PC-3 (cell line): ENCODE data around the gene MKRN2. TPM values are rescaled to one million over a fixed set of nuclear protein-coding genes. Genes with fewer than 3 reads are reported as not detected.

Experiments used
- ATAC-seq: fragments of 200-7000 bp; cut with Tn5 transposase; 2 replicates; pipeline ENCODE4 v1.9.1; 2020; ENCODE audit warnings: mild to moderate bottlenecking, moderate library complexity
- BruUV-seq: library from RNA; stranded (reverse); fragments of 400-500 nt; replicated peaks from 2 replicates; lab custom pipeline; 2021; lab: Mats Ljungman, UMichigan
- CTCF ChIA-PET: fragments of 300-600 bp; sonication (Branson Sonifier 250); formaldehyde crosslinking; loops from one replicate; lab custom pipeline; 2022; ENCODE audit warnings: antibody characterized with exemption; lab: Charles Lee
- POLR2A ChIA-PET: fragments of 300-600 bp; sonication (Branson Sonifier 250); formaldehyde crosslinking; loops from one replicate; lab custom pipeline; 2022; ENCODE audit warnings: antibody characterized with exemption; ENCODE audit not compliant: unreplicated experiment; lab: Charles Lee
- DNase-seq: peaks from one replicate; pipeline ENCODE4 v3.0.0-alpha.2; 2015
- H2AFZ ChIP-seq: fragments of 300-600 bp; sonication (generic); 2 replicates; pipeline ENCODE4 v1.6.0; 2016; ENCODE audit warnings: antibody characterized with exemption, low read length
- H3F3A ChIP-seq: fragments of 300-600 bp; sonication (generic); one replicate; pipeline ENCODE4 v1.6.0; 2017; ENCODE audit warnings: antibody characterized with exemption, low read length, control low read depth, mild to moderate bottlenecking; ENCODE audit not compliant: unreplicated experiment
- H3K27ac ChIP-seq: fragments of 300-600 bp; sonication (generic); 2 replicates; pipeline ENCODE4 v1.5.1; 2016; ENCODE audit warnings: mild to moderate bottlenecking, low read length
- H3K27me3 ChIP-seq: fragments of 300-600 bp; sonication (generic); 2 replicates; pipeline ENCODE4 v1.6.1; 2016; ENCODE audit warnings: low read length, mixed read lengths
- H3K36me3 ChIP-seq: fragments of 300-600 bp; sonication (generic); 2 replicates; pipeline ENCODE4 v1.6.1; 2016; ENCODE audit warnings: low read depth, mixed run types, low read length, mixed read lengths
- H3K4me1 ChIP-seq: fragments of 300-600 bp; sonication (generic); 2 replicates; pipeline ENCODE4 v1.5.1; 2016; ENCODE audit warnings: low read length; ENCODE audit not compliant: insufficient read depth
- H3K4me2 ChIP-seq: fragments of 300-600 bp; sonication (generic); 2 replicates; pipeline ENCODE4 v1.6.0; 2016; ENCODE audit warnings: low read length
- H3K4me3 ChIP-seq: fragments of 300-600 bp; sonication (generic); 2 replicates; pipeline ENCODE4 v1.5.1; 2016; ENCODE audit warnings: mild to moderate bottlenecking, low read length, mixed read lengths
- H3K79me2 ChIP-seq: fragments of 300-600 bp; sonication (generic); 2 replicates; pipeline ENCODE4 v1.6.1; 2017; ENCODE audit warnings: low read length, mixed read lengths
- H3K9ac ChIP-seq: fragments of 300-600 bp; sonication (generic); 2 replicates; pipeline ENCODE4 v1.6.0; 2016; ENCODE audit warnings: mild to moderate bottlenecking, low read length
- H3K9me2 ChIP-seq: fragments of 300-600 bp; sonication (generic); replicated peaks from 2 replicates; pipeline ENCODE4 v1.6.1; 2016; ENCODE audit warnings: mixed run types, low read length, mixed read lengths
- H3K9me3 ChIP-seq: fragments of 300-600 bp; sonication (generic); 2 replicates; pipeline ENCODE4 v1.6.1; 2016; ENCODE audit warnings: low read length, mixed read lengths
- H4K20me1 ChIP-seq: fragments of 300-600 bp; sonication (generic); 2 replicates; pipeline ENCODE4 v1.6.1; 2016; ENCODE audit warnings: low read length, mixed read lengths
- EZH2 ChIP-seq: fragments of 300-600 bp; sonication (generic); IDR thresholded peaks from one replicate; pipeline ENCODE4 v1.6.1; 2017; ENCODE audit warnings: antibody characterized with exemption, mild to moderate bottlenecking, low read length; ENCODE audit not compliant: unreplicated experiment
- EZH2phosphoT487 ChIP-seq: fragments of 300-600 bp; sonication (generic); IDR thresholded peaks from 2 replicates; pipeline ENCODE4 v1.6.1; 2018; ENCODE audit warnings: mild to moderate bottlenecking, antibody characterized with exemption, low read length, borderline replicate concordance
- intact Hi-C: fragments of 100-400 bp; cut with micrococcal nuclease; formaldehyde crosslinking; loops from 2 replicates; pipeline ENCODE4 v1.9.0; 2023
- total RNA-seq: library from RNA; depleted of rRNA; stranded (reverse); fragments of >200 nt; gene quantifications from 2 replicates; pipeline ENCODE4 v1.2.3, GENCODE V29; 2014
- TF ChIP-seq, protein P1 (sequence below): fragments of 300-600 bp; sonication (generic); conservative IDR thresholded peaks from 2 replicates; pipeline ENCODE4 v1.5.1; 2017; ENCODE audit warnings: antibody characterized with exemption, low read depth, mild to moderate bottlenecking, low read length

Gene MKRN2
- total RNA-seq, 1 experiment from 2014 or later: 45.8 TPM

DNA sequence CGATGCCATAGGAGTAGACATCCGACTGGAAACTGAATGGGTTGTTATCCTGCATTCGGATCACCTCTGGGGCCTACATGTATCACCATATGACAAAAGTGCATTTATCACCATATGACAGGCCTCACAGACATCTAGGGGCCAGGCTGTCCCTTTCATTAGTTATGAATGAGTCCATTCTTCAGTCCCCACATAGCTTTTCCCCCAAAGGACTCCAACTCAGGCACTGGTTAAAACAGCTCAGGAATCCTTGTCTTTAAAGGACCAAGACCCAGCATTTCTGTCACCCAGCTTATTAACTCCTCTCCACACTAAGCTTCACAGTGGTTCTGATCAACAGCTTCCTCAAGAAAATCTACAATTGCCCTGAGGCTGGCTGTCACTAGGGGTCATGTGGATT lies 28.3 kb downstream of the MKRN2 start:
- Histone ChIP-seq H3K4me1 (0 out of 2 replicates have a peak, but pooled peaks cover 6% of the 10 kb centered on the region), H3K27me3 (no peaks in the 10 kb centered on the region), H4K20me1 (0 out of 2 replicates have a peak, but pooled peaks cover 6% of the 10 kb centered on the region), H3F3A (peaks cover 5% of the 10 kb centered on the region), H3K9ac (no peak overlapping the region), H3K9me2 (no peaks in the 10 kb centered on the region), H3K9me3 (no peaks in the 10 kb centered on the region), H3K4me2 (no peak overlapping the region), H3K27ac (no peak overlapping the region), H3K79me2 (no peaks in the 10 kb centered on the region), H3K36me3 (peaks cover 70% of the 10 kb centered on the region), H3K4me3 (no peak overlapping the region), H2AFZ (no peak overlapping the region)
- TF ChIP-seq EZH2phosphoT487 (no peak), EZH2 (no peak)
- TF ChIP-seq, protein P1, sequence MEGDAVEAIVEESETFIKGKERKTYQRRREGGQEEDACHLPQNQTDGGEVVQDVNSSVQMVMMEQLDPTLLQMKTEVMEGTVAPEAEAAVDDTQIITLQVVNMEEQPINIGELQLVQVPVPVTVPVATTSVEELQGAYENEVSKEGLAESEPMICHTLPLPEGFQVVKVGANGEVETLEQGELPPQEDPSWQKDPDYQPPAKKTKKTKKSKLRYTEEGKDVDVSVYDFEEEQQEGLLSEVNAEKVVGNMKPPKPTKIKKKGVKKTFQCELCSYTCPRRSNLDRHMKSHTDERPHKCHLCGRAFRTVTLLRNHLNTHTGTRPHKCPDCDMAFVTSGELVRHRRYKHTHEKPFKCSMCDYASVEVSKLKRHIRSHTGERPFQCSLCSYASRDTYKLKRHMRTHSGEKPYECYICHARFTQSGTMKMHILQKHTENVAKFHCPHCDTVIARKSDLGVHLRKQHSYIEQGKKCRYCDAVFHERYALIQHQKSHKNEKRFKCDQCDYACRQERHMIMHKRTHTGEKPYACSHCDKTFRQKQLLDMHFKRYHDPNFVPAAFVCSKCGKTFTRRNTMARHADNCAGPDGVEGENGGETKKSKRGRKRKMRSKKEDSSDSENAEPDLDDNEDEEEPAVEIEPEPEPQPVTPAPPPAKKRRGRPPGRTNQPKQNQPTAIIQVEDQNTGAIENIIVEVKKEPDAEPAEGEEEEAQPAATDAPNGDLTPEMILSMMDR: no peak
- no TSS peak for BruUV-seq
- ChIA-PET CTCF (no interaction called here), POLR2A (no interaction called here)
- ATAC-seq: no peak
- intact Hi-C loops: no loop called here
- DNase-seq: no peak

GRCh38 chr3:12585970-12586369 lies 29.1 kb downstream of the MKRN2 start:
- H3K4me2 ChIP-seq: no peak overlapping the region
- no TSS peak for BruUV-seq
- H3K4me3 ChIP-seq: no peak overlapping the region
- H3K4me1 ChIP-seq: 0 out of 2 replicates have a peak, but pooled peaks cover 6% of the 10 kb centered on the region
- H3K27ac ChIP-seq: no peak overlapping the region
- no peaks in the 10 kb centered on the region for H3K9me3 ChIP-seq
- H3K79me2 ChIP-seq: no peaks in the 10 kb centered on the region
- CTCF ChIA-PET: no interaction called here
- ATAC-seq: no peak
- intact Hi-C loops: no loop called here
- POLR2A ChIA-PET: no interaction called here
- no peak for DNase-seq
- no peaks in the 10 kb centered on the region for H3K27me3 ChIP-seq
- H4K20me1 ChIP-seq: 0 out of 2 replicates have a peak, but pooled peaks cover 6% of the 10 kb centered on the region
- peaks cover 5% of the 10 kb centered on the region for H3F3A ChIP-seq
- peaks cover 76% of the 10 kb centered on the region for H3K36me3 ChIP-seq
- TF ChIP-seq, protein P1: no peak
- TF ChIP-seq EZH2: no peak
- no peak for TF ChIP-seq EZH2phosphoT487
- no peak overlapping the region for H3K9ac ChIP-seq
- no peaks in the 10 kb centered on the region for H3K9me2 ChIP-seq
- no peak overlapping the region for H2AFZ ChIP-seq

DNA sequence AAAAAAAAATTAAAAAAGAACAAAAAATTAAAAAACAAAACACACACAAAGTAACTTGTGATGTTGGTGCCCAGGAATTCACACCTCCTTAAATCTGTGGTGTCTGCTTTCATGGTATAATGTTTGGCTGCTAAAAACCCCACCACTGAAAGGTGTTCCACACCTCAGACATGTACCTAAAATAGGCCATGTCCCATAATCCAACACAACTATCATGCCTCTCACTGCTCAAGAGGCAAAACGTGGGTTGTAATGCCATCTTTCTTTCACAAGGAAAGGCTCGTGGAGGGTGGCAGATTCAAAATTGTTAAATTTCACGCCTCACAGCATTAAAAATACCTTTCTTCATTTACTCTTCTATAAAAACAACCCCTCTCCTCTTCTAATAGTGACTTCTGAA lies 29.5 kb downstream of the MKRN2 start:
- 0 out of 2 replicates have a peak, but pooled peaks cover 6% of the 10 kb centered on the region for H3K4me1 ChIP-seq
- H3K79me2 ChIP-seq: no peaks in the 10 kb centered on the region
- POLR2A ChIA-PET: no interaction called here
- H3K36me3 ChIP-seq: peaks cover 81% of the 10 kb centered on the region
- no peak overlapping the region for H3K9ac ChIP-seq
- H3K27me3 ChIP-seq: no peaks in the 10 kb centered on the region
- intact Hi-C loops: no loop called here
- H3K4me3 ChIP-seq: no peak overlapping the region
- no peaks in the 10 kb centered on the region for H3K9me2 ChIP-seq
- peaks cover 5% of the 10 kb centered on the region for H3F3A ChIP-seq
- H3K4me2 ChIP-seq: no peak overlapping the region
- no TSS peak for BruUV-seq
- no peak for DNase-seq
- TF ChIP-seq, protein P1: no peak
- TF ChIP-seq EZH2: no peak
- TF ChIP-seq EZH2phosphoT487: no peak
- no peak for ATAC-seq
- CTCF ChIA-PET: no interaction called here
- H4K20me1 ChIP-seq: 0 out of 2 replicates have a peak, but pooled peaks cover 6% of the 10 kb centered on the region
- no peaks in the 10 kb centered on the region for H3K9me3 ChIP-seq
- no peak overlapping the region for H2AFZ ChIP-seq
- no peak overlapping the region for H3K27ac ChIP-seq
